ENCODE measurements around the gene USP40.
"Not testable (repeated sequence)": the region's sequence is repeated elsewhere in the genome, so short reads cannot be mapped to it uniquely, and the experiment has no call there.

The USP40 gene

GRCh38 chr2:233566141-233566956 lies at the start of gene USP40:
Gene USP40, minus strand, starts transcription at chr2:233566782. Its CDS starts 1,228 bp downstream, at chr2:233565554.
- peak; percentile 80 for DNase-seq

DNA sequence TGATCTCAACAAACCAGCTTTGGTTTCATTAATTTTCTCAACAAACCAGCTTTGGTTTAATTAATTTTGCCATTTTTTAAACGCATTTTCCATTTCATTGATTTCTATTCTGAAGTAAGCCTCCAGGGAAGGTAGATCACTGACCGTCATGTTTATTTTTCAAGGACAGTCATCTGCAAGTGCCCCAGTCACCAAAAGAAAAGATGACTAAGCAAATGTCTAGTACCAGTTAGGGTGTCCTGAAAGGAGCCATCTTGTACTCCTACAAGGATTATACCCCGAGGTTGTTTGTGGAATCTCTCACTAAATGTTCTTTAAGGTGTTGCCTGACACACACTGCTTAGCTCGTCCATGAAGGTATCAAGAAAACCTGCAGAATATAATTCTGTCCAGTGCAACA lies 44.7 kb upstream of the USP40 start:
- DNase-seq, result no peak

- no peak for DNase-seq
These were observed 39.1 kb upstream of the USP40 start for GRCh38 chr2:233605680-233606079.

DNA sequence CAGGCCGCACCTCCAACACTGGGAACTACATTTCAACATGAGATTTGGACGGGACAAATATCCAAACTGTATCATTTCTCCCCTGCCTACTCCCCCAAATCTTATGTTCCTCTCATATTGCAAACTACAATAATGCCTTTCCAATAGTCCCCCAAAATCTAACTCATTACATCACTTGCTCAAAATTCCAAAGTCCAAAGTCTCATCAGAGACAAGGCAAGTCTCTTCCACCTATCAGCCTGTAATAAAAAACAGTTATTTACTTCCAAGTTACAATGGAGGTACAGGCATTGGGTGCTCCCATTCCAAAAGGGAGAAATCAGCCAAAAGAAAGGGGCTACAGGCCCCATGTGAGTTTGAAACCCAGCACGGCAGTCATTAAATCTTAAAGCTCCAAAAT lies 38.2 kb upstream of the USP40 start:
- DNase-seq, result no peak

DNA sequence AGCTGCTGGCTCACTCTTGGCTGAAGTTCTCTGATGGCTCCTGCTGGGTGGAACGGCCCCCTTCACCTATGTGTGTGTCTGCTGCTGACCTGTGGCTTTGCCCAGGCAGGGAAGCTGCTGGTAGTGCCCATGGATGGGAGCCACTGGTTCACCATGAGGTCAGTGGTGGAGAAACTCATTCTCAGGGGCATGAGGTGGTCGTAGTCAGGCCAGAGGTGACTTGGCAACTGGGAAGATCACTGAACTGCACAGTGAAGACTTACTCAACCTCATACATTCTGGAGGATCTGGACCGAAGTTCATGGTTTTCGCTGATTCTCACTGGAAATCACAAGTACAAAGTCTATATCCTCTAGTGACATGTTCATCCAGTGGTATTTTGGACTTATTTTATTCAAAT lies 36.9 kb upstream of the USP40 start:
- no peak for DNase-seq

- DNase-seq, result no peak
These were observed 35.5 kb upstream of the USP40 start for GRCh38 chr2:233602076-233602475.

DNA sequence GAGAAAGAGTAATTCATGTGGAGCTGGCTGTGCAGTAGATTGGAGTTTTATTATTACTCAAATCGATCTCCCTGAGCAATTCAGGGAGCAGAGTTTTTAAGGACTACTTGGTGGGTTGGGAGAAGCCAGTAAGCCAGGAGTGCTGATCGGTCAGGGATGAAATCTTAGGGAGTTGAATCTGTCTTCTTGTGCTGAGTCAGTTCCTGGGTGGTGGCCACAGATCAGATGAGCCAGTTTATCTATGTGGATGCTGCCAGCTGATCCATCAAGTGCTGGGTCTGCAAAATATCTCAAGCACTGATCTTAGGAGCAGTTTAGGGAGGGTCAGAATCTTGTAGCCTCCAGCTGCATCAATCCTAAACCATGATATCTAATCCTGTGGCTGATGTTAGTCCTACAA lies 33.8 kb upstream of the USP40 start:
- no peak for DNase-seq

DNA sequence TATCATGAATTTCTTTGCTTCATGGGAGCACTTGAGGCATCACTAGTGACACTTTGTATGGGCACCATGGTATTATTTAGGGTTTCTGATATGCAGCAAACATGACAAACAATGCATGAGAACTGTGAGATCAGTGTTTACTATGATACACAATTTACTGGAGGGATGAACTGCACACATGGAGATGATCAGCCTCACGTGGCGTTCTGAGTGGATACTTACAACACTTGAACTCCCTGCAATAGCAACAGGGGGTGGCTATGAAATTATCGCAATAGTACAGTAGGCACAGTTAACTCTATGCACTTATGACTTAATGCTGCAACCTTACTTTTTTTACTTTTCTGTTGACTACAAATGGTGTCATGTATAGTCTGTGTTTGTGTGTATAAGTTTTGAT lies 32.4 kb upstream of the USP40 start:
- no peak for DNase-seq

- DNase-seq, result no peak
These were observed 30.9 kb upstream of the USP40 start for GRCh38 chr2:233597522-233597921.

GRCh38 chr2:233593201-233593600 lies 26.6 kb upstream of the USP40 start:
- DNase-seq, result no peak

DNA sequence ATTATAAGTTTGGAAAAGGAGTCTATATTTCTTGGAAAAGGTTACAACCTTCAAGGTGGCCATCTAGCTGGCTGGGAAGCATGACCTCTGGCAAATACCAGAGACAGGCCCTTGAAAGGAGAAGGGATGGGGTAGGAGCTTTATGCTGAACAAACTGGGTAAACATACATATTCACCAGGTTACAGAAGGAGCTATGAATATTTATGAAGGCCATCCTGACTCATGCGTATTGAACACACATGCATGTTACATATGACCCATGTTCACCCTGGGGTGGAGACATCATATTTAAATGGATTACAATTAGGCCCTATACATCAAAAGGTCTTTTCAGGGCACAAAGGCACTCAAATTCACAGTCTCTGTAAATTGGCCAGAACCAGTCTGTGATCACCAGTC lies 26.1 kb upstream of the USP40 start:
- not testable (repeated sequence) for DNase-seq

GRCh38 chr2:233588400-233588799 lies 21.8 kb upstream of the USP40 start:
- DNase-seq, result no peak

GRCh38 chr2:233584210-233584609 lies 17.6 kb upstream of the USP40 start:
- no peak for DNase-seq

- not testable (repeated sequence) for DNase-seq
These were observed 16.8 kb upstream of the USP40 start for GRCh38 chr2:233583217-233583965.

GRCh38 chr2:233577341-233577740 lies 10.8 kb upstream of the USP40 start:
- DNase-seq, result not testable (repeated sequence)

DNA sequence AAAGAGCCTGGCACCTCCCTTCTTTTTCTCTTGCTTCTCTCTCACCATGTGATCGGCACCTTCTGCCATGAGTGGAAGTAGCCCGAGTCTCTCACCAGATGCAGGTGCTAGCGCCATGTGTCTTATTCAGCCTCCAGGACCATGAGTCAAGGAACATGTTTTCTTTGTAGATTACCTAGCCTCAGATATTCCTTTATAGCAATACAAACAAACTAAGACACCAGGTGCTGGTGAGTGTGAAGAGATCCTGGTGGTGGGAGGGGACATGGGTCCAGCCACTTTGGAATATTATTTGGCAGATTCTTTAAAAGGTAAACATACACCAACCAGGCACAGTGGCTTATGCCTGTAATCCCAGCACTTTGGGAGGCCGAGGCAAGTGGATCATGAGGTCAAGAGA lies 5.9 kb upstream of the USP40 start:
- no peak for DNase-seq

DNA sequence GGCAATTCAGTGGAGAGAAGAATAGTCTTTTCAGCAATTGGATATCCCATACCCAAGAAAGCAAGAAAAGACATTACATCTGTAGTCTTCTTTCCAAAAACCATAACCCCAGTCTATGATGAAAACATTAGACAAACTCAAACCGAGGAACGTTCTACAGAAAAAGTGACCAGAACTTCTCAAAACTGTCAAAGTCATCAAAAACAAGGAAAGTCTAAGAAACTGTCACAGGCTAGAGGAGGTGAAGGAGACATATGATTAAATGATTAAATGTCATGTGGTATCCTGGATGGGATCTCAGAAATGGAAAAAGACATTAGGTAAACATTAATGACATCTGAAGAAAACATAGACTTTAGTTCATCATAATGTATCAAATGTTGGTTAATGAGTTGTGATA lies 4.9 kb upstream of the USP40 start:
- no peak for DNase-seq

- DNase-seq, result no peak
These were observed 4.4 kb upstream of the USP40 start for GRCh38 chr2:233571001-233571400.

- DNase-seq, result no peak
These were observed 869 bp downstream of the USP40 start for GRCh38 chr2:233565685-233566140.

DNA sequence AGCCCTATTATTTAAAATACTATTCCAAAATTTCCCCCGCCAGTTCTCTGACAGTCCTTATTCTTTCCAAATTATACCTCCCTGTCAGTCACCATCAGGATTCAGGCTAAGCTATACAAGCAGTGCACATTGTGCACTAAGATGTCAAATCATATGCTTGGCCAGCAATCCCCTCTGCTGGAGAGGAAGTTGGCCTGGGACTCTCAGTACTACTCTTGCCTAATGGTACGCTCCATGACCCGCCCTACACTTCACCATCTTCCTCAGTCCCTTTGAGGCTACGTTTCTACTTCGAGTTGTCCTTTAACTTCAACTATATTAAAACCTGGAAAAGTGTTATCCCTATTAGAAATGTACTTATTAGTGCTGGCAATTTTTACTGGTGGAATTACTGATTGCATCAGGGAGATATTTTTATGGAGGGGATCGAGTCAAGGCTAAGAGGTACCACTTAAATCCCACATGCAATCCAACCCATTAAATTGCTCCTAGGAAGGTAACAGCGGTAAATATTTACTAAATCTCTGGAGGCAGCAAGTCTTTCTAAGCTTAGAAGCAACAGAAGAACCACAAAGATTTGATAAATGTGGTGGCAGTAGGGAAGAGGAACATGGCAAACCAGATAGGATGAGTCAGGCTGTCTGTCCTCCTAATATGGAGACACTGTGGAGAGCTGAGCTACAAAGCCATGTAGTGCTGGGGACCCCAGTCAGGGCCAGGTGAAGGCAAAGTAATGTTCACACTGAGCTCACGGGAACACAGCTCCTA lies 2.7 kb downstream of the USP40 start:
- DNase-seq, result no peak

DNA sequence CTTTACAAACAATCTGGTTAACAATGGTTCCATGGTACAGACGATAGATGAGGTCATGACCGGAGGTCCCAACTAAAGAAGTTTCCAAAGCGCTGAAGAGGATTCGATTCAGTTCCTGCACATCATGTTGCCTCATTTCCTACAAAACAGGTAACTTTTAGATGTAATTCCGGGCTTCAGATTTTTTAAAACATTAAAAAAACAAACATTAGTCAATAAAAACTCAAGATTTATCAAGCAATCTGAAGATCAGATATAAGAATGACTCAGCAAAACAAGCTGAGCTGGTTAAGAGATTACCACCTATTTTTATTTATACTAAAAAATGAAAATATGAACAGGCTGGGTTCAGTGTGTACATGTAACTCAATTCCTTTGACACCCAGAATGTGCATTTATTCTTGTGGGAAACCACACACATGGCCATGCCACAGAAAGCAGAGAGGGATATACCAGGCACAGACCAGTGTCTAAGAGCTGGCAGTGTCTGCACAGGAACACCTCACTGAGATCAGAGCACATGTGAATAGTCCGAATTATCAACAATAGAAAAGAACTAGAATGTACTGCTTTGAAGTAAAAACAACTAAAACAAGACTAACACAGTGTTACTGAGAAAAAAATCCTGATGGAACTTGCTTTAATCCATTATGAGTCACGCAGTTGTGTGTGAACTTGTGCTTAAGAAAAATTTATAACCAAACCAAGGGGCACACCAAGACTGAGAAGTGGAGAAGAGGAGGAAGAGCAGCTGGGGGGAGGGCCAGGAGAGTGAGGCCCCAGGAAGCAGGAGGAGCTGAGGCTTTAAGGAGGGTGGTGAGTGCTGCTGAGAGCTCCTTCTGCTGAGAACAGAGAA lies 9.5 kb downstream of the USP40 start:
- no peak for DNase-seq

GRCh38 chr2:233553366-233553765 lies 13.2 kb downstream of the USP40 start:
- no peak for DNase-seq
